ENCODE measurements around the gene HHAT.

DNA sequence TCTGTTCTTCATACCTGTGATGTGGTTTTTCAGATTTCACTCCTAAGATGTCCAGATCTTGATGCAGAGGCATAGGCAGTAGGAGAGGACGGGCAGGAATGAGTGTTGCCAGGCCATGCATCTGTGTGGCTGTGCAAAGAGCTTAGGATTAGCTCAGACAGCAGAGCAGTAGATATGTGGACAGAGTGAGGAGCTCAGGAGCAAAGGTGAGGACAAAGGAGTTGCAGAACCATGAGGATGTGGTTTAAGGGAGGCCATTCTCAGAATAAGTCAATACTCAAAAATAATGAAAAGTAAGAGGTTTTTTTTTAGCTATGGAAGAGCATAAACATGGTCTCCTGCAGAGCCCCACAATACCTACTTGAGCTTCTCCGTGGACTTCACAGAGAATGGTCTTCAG is 158.3 kb downstream of the HHAT start:
- no peak for TF ChIP-seq CTCF (IDR thresholded peaks at IDR 0.05; ENCODE audit: borderline replicate concordance, extremely low read depth, low read length, poor library complexity, severe bottlenecking)
- TF ChIP-seq EZH2 (IDR thresholded peaks at IDR 0.05; ENCODE audit: borderline replicate concordance, low read depth, low read length, severe bottlenecking) = no peak
